WI38 (cell line): Measurements from ENCODE around the gene LNX1.

Source experiments
- H3K4me3 ChIP-seq: 2 replicates; pipeline ENCODE4 v1.5.1; 2011; ENCODE audit warnings: low read depth, mild to moderate bottlenecking, control low read depth, low read length
- CTCF ChIP-seq: IDR thresholded peaks from 2 replicates; pipeline ENCODE4 v1.5.1; 2012; ENCODE audit warnings: low read depth, mild to moderate bottlenecking, control low read depth, low read length

Gene LNX1

GRCh38 chr4:53507058-53507457 lies 84.2 kb downstream of the LNX1 start:
- H3K4me3 ChIP-seq, result no peak overlapping the region
- TF ChIP-seq CTCF, result no peak

- TF ChIP-seq CTCF, result no peak
- no peak overlapping the region for H3K4me3 ChIP-seq
Measured at GRCh38 chr4:53505947-53506346, 85.3 kb downstream of the LNX1 start.

- no peak for TF ChIP-seq CTCF
- no peak overlapping the region for H3K4me3 ChIP-seq
Measured at GRCh38 chr4:53502094-53502493, 89.2 kb downstream of the LNX1 start.

GRCh38 chr4:53501561-53501960 lies 89.7 kb downstream of the LNX1 start:
- H3K4me3 ChIP-seq, result no peak overlapping the region
- TF ChIP-seq CTCF, result no peak

GRCh38 chr4:53500546-53500945 lies 90.7 kb downstream of the LNX1 start:
- no peak overlapping the region for H3K4me3 ChIP-seq
- TF ChIP-seq CTCF, result no peak

GRCh38 chr4:53499791-53500190 lies 91.5 kb downstream of the LNX1 start:
- TF ChIP-seq CTCF, result no peak
- H3K4me3 ChIP-seq, result no peak overlapping the region

- no peak for TF ChIP-seq CTCF
- no peak overlapping the region for H3K4me3 ChIP-seq
Measured at GRCh38 chr4:53498706-53499105, 92.6 kb downstream of the LNX1 start.
